HepG2 (cell line): ENCODE measurements around the gene LSS. TPM values are rescaled to one million over a fixed set of nuclear protein-coding genes. Genes with fewer than 3 reads are reported as not detected.

ENCODE experiments used
- CCDC6 ChIP-seq: sonication (generic); formaldehyde crosslinking; IDR thresholded peaks from 2 replicates; pipeline ENCODE4 v1.8.1; 2022; ENCODE audit warnings: mild to moderate bottlenecking, missing genetic modification reagents, moderate library complexity
- HHEX ChIP-seq: IDR thresholded peaks from 2 replicates; pipeline ENCODE4 v1.6.1; 2016; ENCODE audit warnings: control low read depth
- MAFF ChIP-seq: IDR thresholded peaks from 2 replicates; pipeline ENCODE4 v1.6.1; 2011; ENCODE audit warnings: low read depth, low read length, improper control_type of control experiment
- MBD4 ChIP-seq: IDR thresholded peaks from 2 replicates; pipeline ENCODE4 v1.6.1; 2012; ENCODE audit warnings: low read length, inconsistent platforms, borderline replicate concordance
- SMARCE1 ChIP-seq: fragments of 450-650 bp; IDR thresholded peaks from 2 replicates; pipeline ENCODE4 v1.6.1; 2017; ENCODE audit warnings: borderline replicate concordance
- SP1 ChIP-seq, 2 experiments: fragments of 450-650 bp in 1 of 2; sonication (generic) in 1 of 2; formaldehyde crosslinking in 1 of 2; IDR thresholded peaks; 2 replicates each; pipeline versions ENCODE4 v1.4.0 to v1.6.1; 2016 to 2020; ENCODE audit warnings: missing genetic modification reagents in 1 of 2
- SP5 ChIP-seq: IDR thresholded peaks from 2 replicates; pipeline ENCODE4 v1.6.1; 2016; ENCODE audit warnings: low read depth, borderline replicate concordance
- ZBTB4 ChIP-seq: sonication (generic); formaldehyde crosslinking; IDR thresholded peaks from 2 replicates; pipeline ENCODE4 v1.4.0; 2020; ENCODE audit warnings: missing genetic modification reagents, mild to moderate bottlenecking, borderline replicate concordance
- ZC3H13 ChIP-seq: sonication (generic); formaldehyde crosslinking; IDR thresholded peaks from 2 replicates; pipeline ENCODE4 v1.8.1; 2023; ENCODE audit warnings: mild to moderate bottlenecking, missing genetic modification reagents, moderate library complexity
- ZNF20 ChIP-seq: sonication (generic); formaldehyde crosslinking; IDR thresholded peaks from 2 replicates; pipeline ENCODE4 v1.4.0; 2020; ENCODE audit warnings: mild to moderate bottlenecking, moderate library complexity, missing genetic modification reagents
- ZNF318 ChIP-seq: sonication (generic); formaldehyde crosslinking; IDR thresholded peaks from 2 replicates; pipeline ENCODE4 v1.4.0; 2020; ENCODE audit warnings: mild to moderate bottlenecking, missing genetic modification reagents
- ZNF441 ChIP-seq: sonication (generic); formaldehyde crosslinking; IDR thresholded peaks from 2 replicates; pipeline ENCODE4 v1.7.0; 2021; ENCODE audit warnings: missing genetic modification reagents, borderline replicate concordance
- ZNF749 ChIP-seq: sonication (generic); formaldehyde crosslinking; IDR thresholded peaks from 2 replicates; pipeline ENCODE4 v1.8.0; 2022; ENCODE audit warnings: mild to moderate bottlenecking, missing genetic modification reagents, moderate library complexity, borderline replicate concordance
- ZNF850 ChIP-seq: sonication (generic); formaldehyde crosslinking; conservative IDR thresholded peaks from 2 replicates; pipeline ENCODE4 v1.9.0; 2021; ENCODE audit warnings: mild to moderate bottlenecking, missing genetic modification reagents
- polyA plus RNA-seq, 8 experiments: library from polyadenylated mRNA; depleted of rRNA in 3 of 8; stranded (reverse) in 7 of 8; unstranded in 1 of 8; fragments of >200 nt; fragmentation: Illumina TruSeq in 4 of 8; extraction: Trizol in 4 of 8; gene quantifications; 2 replicates each; pipeline versions ENCODE4 v1.2.1 to v1.2.3, GENCODE V29; 2011 to 2016; ENCODE audit warnings: low read depth in 4 of 8, missing spikeins in 1 of 8, mixed read lengths in 1 of 8; ENCODE audit not compliant: insufficient read depth in 1 of 8
- total RNA-seq, 5 experiments: library from RNA; depleted of rRNA; stranded (reverse); fragments of >200 nt; fragmentation: Illumina TruSeq; extraction: Trizol; gene quantifications; 2 replicates each; pipeline ENCODE4 v1.2.3, GENCODE V29; 2016; ENCODE audit warnings: low read depth in 1 of 5

LSS gene
- total and polyA plus RNA-seq, 2 of the 13 experiments (the other 11 are each of a cell fraction or from before 2014, with no cell fraction given), result 72.6 to 113 TPM

- TF ChIP-seq ZBTB4 (CRISPR knock-in tag) (peak; percentile 94), SP5 (CRISPR knock-in tag) (no peak; the same call in none of the 2 replicates), ZNF441 (CRISPR knock-in tag) (0 out of 2 replicates have a peak, but pooled peaks have one; percentile 4), ZNF850 (CRISPR knock-in tag) (no peak; the same call in 1 of the 2 replicates), ZC3H13 (peak; percentile 91), SMARCE1 (no peak), CCDC6 (CRISPR knock-in tag) (peak; percentile 72), ZNF318 (CRISPR knock-in tag) (no peak), ZNF20 (CRISPR knock-in tag) (no peak; the same call in 1 of the 2 replicates), MAFF (no peak), SP1 (IDR thresholded peaks at IDR 0.05) (no peak), SP1 (CRISPR knock-in tag; IDR thresholded peaks at IDR 0.05) (no peak), MBD4 (no peak), ZNF749 (CRISPR knock-in tag) (peak; percentile 52; the same call in 1 of the 2 replicates), HHEX (CRISPR knock-in tag) (no peak)
Observed at GRCh38 chr21:46155514-46156377, 72.8 kb downstream of the LSS start, which contains the start of gene FTCD (continued).
